IMR-90 (cell line): ENCODE data around the gene PAPLN. TPM values are rescaled to one million over a fixed set of nuclear protein-coding genes. Genes with fewer than 3 reads are reported as not detected.

ENCODE experiments used
- ATAC-seq: fragments of 200-7000 bp; cut with Tn5 transposase; 2 replicates; pipeline ENCODE4 v1.9.1; 2020; ENCODE audit warnings: low read depth, mild to moderate bottlenecking, moderate library complexity
- BruUV-seq: library from RNA; stranded (reverse); fragments of 400-500 nt; replicated peaks from 2 replicates; lab custom pipeline; 2021; lab: Mats Ljungman, UMichigan
- CTCF ChIA-PET: fragments of 300-600 bp; formaldehyde crosslinking; extraction: SDS; loops from one replicate; lab custom pipeline; 2021; ENCODE audit warnings: antibody characterized with exemption; lab: Yijun Ruan, JAX
- POLR2A ChIA-PET: fragments of 300-600 bp; sonication (Branson Sonifier 250); formaldehyde crosslinking; loops from one replicate; lab custom pipeline; 2022; ENCODE audit warnings: antibody characterized with exemption; ENCODE audit not compliant: unreplicated experiment; lab: Charles Lee
- DNase-seq: peaks from one replicate; pipeline ENCODE4 v3.0.0; 2013
- H2AFZ ChIP-seq: replicated peaks from 2 replicates; pipeline ENCODE3; 2013; ENCODE audit warnings: low read length, mild to moderate bottlenecking; ENCODE audit not compliant: poor library complexity
- H2AK5ac ChIP-seq: 2 replicates; pipeline ENCODE4 v1.6.1; 2013; ENCODE audit warnings: low read depth, low read length, inconsistent platforms
- H2AK9ac ChIP-seq: replicated peaks from 2 replicates; pipeline ENCODE3; 2013; ENCODE audit warnings: mild to moderate bottlenecking, low read depth, low read length, moderate library complexity; ENCODE audit not compliant: poor library complexity
- H2BK120ac ChIP-seq: 2 replicates; pipeline ENCODE4 v1.6.1; 2013; ENCODE audit warnings: low read depth, low read length, inconsistent platforms
- H2BK15ac ChIP-seq: 3 replicates; pipeline ENCODE4 v1.6.1; 2013; ENCODE audit warnings: low read depth, low read length, inconsistent platforms
- H2BK20ac ChIP-seq: 2 replicates; pipeline ENCODE4 v1.6.1; 2013; ENCODE audit warnings: low read depth, mild to moderate bottlenecking, inconsistent platforms, low read length, moderate library complexity
- H2BK5ac ChIP-seq: 2 replicates; pipeline ENCODE4 v1.6.1; 2013; ENCODE audit warnings: mild to moderate bottlenecking, low read depth, low read length, inconsistent platforms; ENCODE audit not compliant: poor library complexity, severe bottlenecking
- H3K14ac ChIP-seq: replicated peaks from 2 replicates; pipeline ENCODE4 v1.6.1; 2013; ENCODE audit warnings: low read depth, low read length, inconsistent platforms
- H3K18ac ChIP-seq: 2 replicates; pipeline ENCODE4 v1.6.1; 2013; ENCODE audit warnings: low read depth, low read length, control low read depth
- H3K23ac ChIP-seq: 2 replicates; pipeline ENCODE4 v1.6.1; 2013; ENCODE audit warnings: low read depth, low read length, inconsistent platforms
- H3K27ac ChIP-seq: 2 replicates; pipeline ENCODE4 v1.5.1; 2013; ENCODE audit warnings: mild to moderate bottlenecking, control low read depth, low read length; ENCODE audit not compliant: insufficient read depth
- H3K27me3 ChIP-seq: 2 replicates; pipeline ENCODE4 v1.6.1; 2013; ENCODE audit warnings: low read length; ENCODE audit not compliant: control insufficient read depth, insufficient read depth
- H3K36me3 ChIP-seq: 2 replicates; pipeline ENCODE4 v1.6.1; 2013; ENCODE audit warnings: low read length, mixed read lengths; ENCODE audit not compliant: control insufficient read depth, insufficient read depth
- H3K4ac ChIP-seq: 2 replicates; pipeline ENCODE4 v1.6.1; 2013; ENCODE audit warnings: low read depth, low read length, inconsistent platforms
- H3K4me1 ChIP-seq: 2 replicates; pipeline ENCODE4 v1.6.1; 2013; ENCODE audit warnings: low read length, mixed read lengths; ENCODE audit not compliant: control insufficient read depth, insufficient read depth
- H3K4me2 ChIP-seq: 2 replicates; pipeline ENCODE4 v1.6.1; 2013; ENCODE audit warnings: low read depth, mild to moderate bottlenecking, control low read depth, low read length, moderate library complexity
- H3K4me3 ChIP-seq: 2 replicates; pipeline ENCODE4 v1.5.1; 2013; ENCODE audit warnings: low read depth, mild to moderate bottlenecking, control low read depth, low read length, moderate library complexity; ENCODE audit not compliant: insufficient read depth
- H3K56ac ChIP-seq: 2 replicates; pipeline ENCODE4 v1.6.1; 2013; ENCODE audit warnings: low read length, inconsistent platforms; ENCODE audit not compliant: insufficient read depth; ENCODE audit errors: extremely low read depth
- H3K79me1 ChIP-seq, 2 experiments: 2 replicates each; pipeline ENCODE4 v1.6.1; 2013; ENCODE audit warnings: low read length in 2 of 2, inconsistent platforms in 1 of 2, low read depth in 1 of 2
- H3K9ac ChIP-seq: 2 replicates; pipeline ENCODE4 v1.6.1; 2013; ENCODE audit warnings: low read depth, low read length, control low read depth
- H3K9me1 ChIP-seq: 2 replicates; pipeline ENCODE4 v1.6.1; 2013; ENCODE audit warnings: low read length, inconsistent platforms; ENCODE audit not compliant: insufficient read depth
- H3K9me3 ChIP-seq: 2 replicates; pipeline ENCODE4 v1.6.1; 2013; ENCODE audit warnings: low read length; ENCODE audit not compliant: control insufficient read depth, insufficient read depth
- H4K20me1 ChIP-seq: 2 replicates; pipeline ENCODE4 v1.6.1; 2013; ENCODE audit warnings: low read length, inconsistent platforms; ENCODE audit not compliant: insufficient read depth
- H4K5ac ChIP-seq: 2 replicates; pipeline ENCODE4 v1.6.1; 2013; ENCODE audit warnings: mild to moderate bottlenecking, low read depth, low read length, control low read depth
- H4K8ac ChIP-seq, 2 experiments: 2 replicates each; pipeline ENCODE4 v1.6.1; 2013; ENCODE audit warnings: low read depth in 2 of 2, low read length in 2 of 2, control low read depth in 1 of 2, inconsistent platforms in 1 of 2
- H4K91ac ChIP-seq: 2 replicates; pipeline ENCODE4 v1.6.1; 2013; ENCODE audit warnings: low read depth, low read length, inconsistent platforms; ENCODE audit not compliant: insufficient read depth
- CEBPB ChIP-seq: IDR thresholded peaks from 2 replicates; pipeline ENCODE4 v1.6.1; 2012; ENCODE audit warnings: low read depth, low read length, improper control_type of control experiment
- MAFK ChIP-seq: IDR thresholded peaks from 2 replicates; pipeline ENCODE4 v1.6.1; 2012; ENCODE audit warnings: low read depth, low read length, improper control_type of control experiment
- MAZ ChIP-seq: IDR thresholded peaks from 2 replicates; pipeline ENCODE4 v1.6.1; 2012; ENCODE audit warnings: low read depth, mild to moderate bottlenecking, low read length, improper control_type of control experiment, moderate library complexity, borderline replicate concordance
- NFE2L2 ChIP-seq: fragments of 150-350 bp; IDR thresholded peaks from 2 replicates; pipeline ENCODE4 v1.6.1; 2016; ENCODE audit warnings: low read depth, mild to moderate bottlenecking, low read length
- RAD21 ChIP-seq: IDR thresholded peaks from 2 replicates; pipeline ENCODE4 v1.6.1; 2012; ENCODE audit warnings: low read length, improper control_type of control experiment
- RCOR1 ChIP-seq: IDR thresholded peaks from 2 replicates; pipeline ENCODE4 v1.6.1; 2012; ENCODE audit warnings: mild to moderate bottlenecking, low read length, improper control_type of control experiment; ENCODE audit not compliant: insufficient replicate concordance
- SMC3 ChIP-seq: fragments of 150-350 bp; IDR thresholded peaks from 2 replicates; pipeline ENCODE4 v1.6.1; 2016; ENCODE audit warnings: low read depth, mild to moderate bottlenecking, antibody characterized with exemption, low read length, moderate library complexity
- WGBS, 2 experiments: methylation state at CpG; one replicate each; pipeline versions ENCODE4 v1.1.5 to v1.1.7; 2013; ENCODE audit warnings: missing lambda C conversion rate in 2 of 2; ENCODE audit not compliant: insufficient read length in 1 of 2; ENCODE audit errors: extremely low coverage in 2 of 2; 5-methylcytosine and 5-hydroxymethylcytosine counted together
- dilution Hi-C: fragments of 300-500 bp; cut with HindIII; formaldehyde crosslinking; loops from one replicate; pipeline ENCODE4 v1.14.3; 2018; ENCODE audit warnings: low sequenced_read_pairs; ENCODE audit not compliant: unreplicated experiment
- in situ Hi-C: fragments of 300-500 bp; cut with MboI; formaldehyde crosslinking; loops from 3 replicates; pipeline ENCODE4 v1.14.3; 2019; ENCODE audit warnings: low sequenced_read_pairs, inconsistent platforms, mixed read lengths
- intact Hi-C: fragments of 100-400 bp; cut with micrococcal nuclease; formaldehyde crosslinking; loops from 2 replicates; pipeline ENCODE4 v1.10.0; 2022
- polyA plus RNA-seq, 3 experiments: library from polyadenylated mRNA; depleted of rRNA; stranded (reverse); fragments of >200 nt; gene quantifications; 2 replicates each; pipeline ENCODE4 v1.2.3, GENCODE V29; 2012; ENCODE audit warnings: low replicate concordance in 1 of 3
- total RNA-seq: library from RNA; depleted of rRNA; stranded (reverse); fragments of >200 nt; gene quantifications from 2 replicates; pipeline ENCODE4 v1.2.3, GENCODE V29; 2012
- TF ChIP-seq, protein P1 (sequence below): fragments of 150-350 bp; IDR thresholded peaks from 2 replicates; pipeline ENCODE4 v1.6.1; 2016; ENCODE audit warnings: low read depth, mild to moderate bottlenecking, low read length, moderate library complexity, borderline replicate concordance
- TF ChIP-seq, protein P2 (sequence below): conservative IDR thresholded peaks from 2 replicates; pipeline ENCODE4 v1.5.1; 2012; ENCODE audit warnings: mild to moderate bottlenecking, low read depth, low read length, improper control_type of control experiment

The PAPLN gene
- total and polyA plus RNA-seq, 2 of the 4 experiments (the other 2 are of a cell fraction): 0.36 to 1.2 TPM

DNA sequence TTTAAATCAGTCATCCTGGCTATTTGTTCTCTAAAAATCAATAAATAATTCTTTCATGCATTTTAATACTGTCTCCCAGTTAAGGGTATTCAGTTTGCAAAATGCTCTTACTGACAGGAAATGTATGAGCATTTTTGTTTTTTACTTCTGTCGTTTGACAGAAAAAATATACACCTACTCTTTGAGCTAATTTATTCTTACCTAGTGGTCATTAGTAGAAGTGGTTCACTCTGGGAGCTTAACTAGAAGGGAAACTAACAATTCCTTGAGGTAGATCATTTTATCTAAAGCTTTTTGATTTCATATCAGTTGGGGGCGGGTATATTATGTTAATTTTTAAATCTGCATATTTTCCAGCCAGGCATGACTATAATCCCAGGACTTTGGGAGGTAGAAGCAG lies 33.8 kb upstream of the PAPLN start:
- no TSS peak for BruUV-seq
- Histone ChIP-seq H3K4ac (no peak overlapping the region), H3K27me3 (no peaks in the 10 kb centered on the region), H2AK9ac (no peak overlapping the region), H3K9me1 (no peaks in the 10 kb centered on the region; the same call in 1 of the 2 replicates), H2AK5ac (no peak overlapping the region), H3K79me1 (peaks cover 3 to 11% of the 10 kb centered on the region in 2 experiments; a peak in 2 of 4 replicates), H2BK15ac (no peak overlapping the region), H3K4me3 (no peak overlapping the region), H3K4me1 (no peaks in the 10 kb centered on the region), H2BK5ac (no peak overlapping the region), H2BK120ac (no peak overlapping the region), H4K91ac (no peak overlapping the region), H3K27ac (no peak overlapping the region), H2AFZ (no peak overlapping the region), H3K4me2 (no peak overlapping the region), H3K9me3 (peaks cover 2% of the 10 kb centered on the region; the same call in 1 of the 2 replicates), H4K20me1 (no peaks in the 10 kb centered on the region), H4K8ac (no peak overlapping the region), H3K23ac (no peak overlapping the region), H2BK20ac (no peak overlapping the region), H3K14ac (no peak overlapping the region), H3K36me3 (peaks cover 22% of the 10 kb centered on the region), H3K56ac (no peak overlapping the region), H4K5ac (no peak overlapping the region), H3K9ac (no peak overlapping the region), H3K18ac (no peak overlapping the region)
- POLR2A ChIA-PET: no interaction called here
- CTCF ChIA-PET: no interaction called here
- in situ Hi-C loops: no loop called here
- WGBS, 2 experiments: no CpG with 5 or more reads among the region's 2 CpGs
- intact Hi-C loops: no loop called here
- no peak for DNase-seq
- dilution Hi-C loops: no loop called here
- ATAC-seq: no peak
- TF ChIP-seq, protein P1, sequence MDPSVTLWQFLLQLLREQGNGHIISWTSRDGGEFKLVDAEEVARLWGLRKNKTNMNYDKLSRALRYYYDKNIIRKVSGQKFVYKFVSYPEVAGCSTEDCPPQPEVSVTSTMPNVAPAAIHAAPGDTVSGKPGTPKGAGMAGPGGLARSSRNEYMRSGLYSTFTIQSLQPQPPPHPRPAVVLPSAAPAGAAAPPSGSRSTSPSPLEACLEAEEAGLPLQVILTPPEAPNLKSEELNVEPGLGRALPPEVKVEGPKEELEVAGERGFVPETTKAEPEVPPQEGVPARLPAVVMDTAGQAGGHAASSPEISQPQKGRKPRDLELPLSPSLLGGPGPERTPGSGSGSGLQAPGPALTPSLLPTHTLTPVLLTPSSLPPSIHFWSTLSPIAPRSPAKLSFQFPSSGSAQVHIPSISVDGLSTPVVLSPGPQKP: no peak
- TF ChIP-seq MAZ (no peak), CEBPB (no peak), MAFK (no peak), SMC3 (no peak), NFE2L2 (no peak), RCOR1 (no peak), RAD21 (no peak)
- TF ChIP-seq, protein P2, sequence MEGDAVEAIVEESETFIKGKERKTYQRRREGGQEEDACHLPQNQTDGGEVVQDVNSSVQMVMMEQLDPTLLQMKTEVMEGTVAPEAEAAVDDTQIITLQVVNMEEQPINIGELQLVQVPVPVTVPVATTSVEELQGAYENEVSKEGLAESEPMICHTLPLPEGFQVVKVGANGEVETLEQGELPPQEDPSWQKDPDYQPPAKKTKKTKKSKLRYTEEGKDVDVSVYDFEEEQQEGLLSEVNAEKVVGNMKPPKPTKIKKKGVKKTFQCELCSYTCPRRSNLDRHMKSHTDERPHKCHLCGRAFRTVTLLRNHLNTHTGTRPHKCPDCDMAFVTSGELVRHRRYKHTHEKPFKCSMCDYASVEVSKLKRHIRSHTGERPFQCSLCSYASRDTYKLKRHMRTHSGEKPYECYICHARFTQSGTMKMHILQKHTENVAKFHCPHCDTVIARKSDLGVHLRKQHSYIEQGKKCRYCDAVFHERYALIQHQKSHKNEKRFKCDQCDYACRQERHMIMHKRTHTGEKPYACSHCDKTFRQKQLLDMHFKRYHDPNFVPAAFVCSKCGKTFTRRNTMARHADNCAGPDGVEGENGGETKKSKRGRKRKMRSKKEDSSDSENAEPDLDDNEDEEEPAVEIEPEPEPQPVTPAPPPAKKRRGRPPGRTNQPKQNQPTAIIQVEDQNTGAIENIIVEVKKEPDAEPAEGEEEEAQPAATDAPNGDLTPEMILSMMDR: no peak
